Lower leg skin (tissue), 3 donors: Measurements from ENCODE around the gene NUCKS1.

Source experiments
- CTCF ChIP-seq, 3 donors: fragments of 450-650 bp; IDR thresholded peaks; one replicate each; pipeline ENCODE4 v1.5.1; 2016; ENCODE audit warnings: antibody characterized with exemption in 3 of 3, mild to moderate bottlenecking in 3 of 3, moderate library complexity in 2 of 3
- POLR2A ChIP-seq, 2 donors: fragments of 450-650 bp; IDR thresholded peaks; one replicate each; pipeline ENCODE4 v1.6.1; 2016 to 2017; ENCODE audit warnings: antibody characterized with exemption in 2 of 2, mild to moderate bottlenecking in 1 of 2, moderate library complexity in 1 of 2

GRCh38 chr1:205735218-205735617 lies 14.8 kb downstream of the NUCKS1 start:
- TF ChIP-seq CTCF (IDR thresholded peaks at IDR 0.05) (no peak), POLR2A (IDR thresholded peaks at IDR 0.05) (no peak)
